ENCODE data around the gene HEATR5A.
"Not testable (repeated sequence)": the region's sequence is repeated elsewhere in the genome, so short reads cannot be mapped to it uniquely, and the experiment has no call there.

Gene HEATR5A

GRCh38 chr14:31420319-31421111 is at the start of gene HEATR5A:
Gene HEATR5A (minus strand): TSS chr14:31420550. CDS start chr14:31402975, 17,575 bp downstream.
- peak; percentile 93 for DNase-seq

DNA sequence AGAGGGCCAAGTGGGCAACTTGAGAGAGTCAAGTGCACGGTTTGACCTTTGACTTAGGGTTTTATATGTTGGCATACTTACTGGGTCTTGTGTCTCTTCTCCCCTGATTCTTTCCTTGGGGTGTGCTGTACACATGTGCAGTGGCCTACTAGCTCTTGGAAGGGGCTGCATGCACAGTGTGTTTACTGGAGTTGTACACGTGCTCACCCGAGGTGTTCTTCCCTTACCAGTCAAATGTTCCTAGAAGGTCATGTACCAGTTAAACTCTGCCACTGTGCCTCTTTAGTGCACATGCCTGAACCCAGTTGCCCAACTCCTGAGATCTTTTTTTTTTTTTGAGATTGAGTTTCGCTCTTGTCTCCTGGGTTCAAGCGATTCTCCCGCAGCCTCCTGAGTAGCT is 46.2 kb upstream of the HEATR5A start:
- no peak for DNase-seq

- no peak for DNase-seq
These were observed 44.8 kb upstream of the HEATR5A start for GRCh38 chr14:31465111-31465510.

GRCh38 chr14:31462450-31462849 is 42.1 kb upstream of the HEATR5A start:
- not testable (repeated sequence) for DNase-seq

GRCh38 chr14:31461545-31461944 is 41.2 kb upstream of the HEATR5A start:
- DNase-seq: no peak

DNA sequence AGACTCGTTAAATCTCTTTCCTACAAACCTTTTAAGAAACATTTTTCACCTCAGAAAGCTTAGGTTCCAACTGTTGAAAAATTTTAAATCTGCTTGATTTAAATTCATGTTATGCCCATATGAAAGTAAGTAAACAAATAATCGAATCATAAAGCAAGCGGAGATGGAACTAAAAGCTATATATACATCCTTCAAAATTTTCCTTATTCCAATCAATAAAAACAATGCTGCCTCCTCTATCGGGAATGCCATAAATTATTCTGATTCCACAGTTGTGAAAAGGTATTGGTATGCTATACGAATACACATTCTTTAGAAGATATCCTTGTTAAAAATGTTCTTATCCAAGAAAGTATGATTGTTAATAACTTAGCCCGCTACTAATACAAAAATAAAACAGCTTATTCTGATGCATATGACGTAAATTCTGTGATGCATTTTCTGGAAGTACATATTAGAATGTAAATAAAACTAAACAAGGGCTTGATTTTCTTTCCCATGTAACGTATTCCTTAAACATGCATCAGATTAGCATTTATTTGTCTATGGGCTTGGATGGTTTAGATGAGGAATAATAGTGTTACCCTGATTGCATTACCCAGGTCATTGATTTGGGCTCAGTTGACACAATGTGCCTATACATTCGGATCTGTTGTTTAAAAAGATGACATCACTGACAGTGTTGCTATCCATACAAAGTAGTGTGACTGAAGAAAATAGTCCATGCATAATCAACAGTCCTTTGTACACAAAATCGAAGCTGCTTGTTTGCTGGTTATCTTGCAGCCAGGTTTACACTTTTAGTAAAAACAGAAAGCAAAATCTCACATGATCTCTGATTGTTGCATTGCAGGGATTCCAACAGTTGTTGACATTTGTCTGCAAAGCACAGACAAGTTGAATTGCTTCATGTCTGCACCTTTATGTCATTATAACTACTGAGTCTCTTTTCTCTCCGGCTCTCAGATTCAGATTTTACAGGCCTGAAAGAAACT is 37.6 kb upstream of the HEATR5A start:
- DNase-seq: no peak

- DNase-seq: peak; percentile 93
These were observed 36.7 kb upstream of the HEATR5A start, which contains the start of gene DTD2 for GRCh38 chr14:31456841-31457664. Gene DTD2 (minus strand): TSS chr14:31457506. CDS start chr14:31457393, 113 bp downstream.

DNA sequence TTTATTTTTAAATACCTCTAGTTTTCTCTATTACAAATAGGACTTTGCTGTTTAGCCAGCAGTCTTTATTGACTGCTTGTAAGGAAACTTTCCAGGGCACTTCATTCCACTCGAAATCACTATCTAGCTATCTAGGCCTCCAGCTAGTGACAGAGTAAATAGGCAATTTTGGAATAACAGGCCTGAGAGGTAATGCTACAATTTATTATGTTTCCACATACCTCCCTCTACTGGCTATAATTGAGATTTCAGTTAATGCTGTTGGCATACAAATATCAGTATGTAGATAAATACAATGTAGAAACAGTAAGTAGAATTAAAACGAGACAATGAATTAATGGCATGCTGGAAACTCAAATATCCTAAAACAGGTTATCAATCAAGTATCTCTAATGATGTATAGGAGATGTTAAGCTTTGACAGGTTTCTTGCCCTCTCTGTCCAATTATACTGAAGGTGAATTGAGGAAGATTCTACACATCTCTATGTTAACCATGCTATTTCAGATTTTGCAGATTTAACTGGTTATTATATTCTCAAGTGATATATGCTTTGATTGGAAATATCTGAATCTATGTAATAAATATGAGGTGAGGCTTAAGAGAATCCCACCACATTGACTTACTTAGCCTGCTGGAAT is 29.7 kb upstream of the HEATR5A start:
- peak; percentile 34 for DNase-seq

DNA sequence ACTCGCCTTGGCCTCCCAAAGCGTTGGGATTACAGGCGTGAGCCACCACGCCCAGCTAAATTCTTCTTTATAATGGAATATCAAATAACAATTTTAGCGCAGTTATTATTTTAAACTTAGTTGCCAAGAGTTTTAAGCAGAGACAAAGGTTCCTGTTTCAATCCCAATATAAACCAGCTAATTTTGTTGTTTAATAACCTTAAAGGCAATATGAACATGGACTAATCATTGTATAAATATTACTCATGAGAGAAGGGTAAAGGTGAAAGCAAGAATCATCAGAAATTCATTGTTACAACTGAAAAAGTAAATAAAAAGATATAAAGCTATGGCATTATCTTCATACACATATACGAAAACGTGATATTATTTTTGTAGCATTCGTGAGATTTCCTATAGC is 28.8 kb upstream of the HEATR5A start:
- DNase-seq: no peak

GRCh38 chr14:31445703-31446102 is 25.4 kb upstream of the HEATR5A start:
- no peak for DNase-seq

DNA sequence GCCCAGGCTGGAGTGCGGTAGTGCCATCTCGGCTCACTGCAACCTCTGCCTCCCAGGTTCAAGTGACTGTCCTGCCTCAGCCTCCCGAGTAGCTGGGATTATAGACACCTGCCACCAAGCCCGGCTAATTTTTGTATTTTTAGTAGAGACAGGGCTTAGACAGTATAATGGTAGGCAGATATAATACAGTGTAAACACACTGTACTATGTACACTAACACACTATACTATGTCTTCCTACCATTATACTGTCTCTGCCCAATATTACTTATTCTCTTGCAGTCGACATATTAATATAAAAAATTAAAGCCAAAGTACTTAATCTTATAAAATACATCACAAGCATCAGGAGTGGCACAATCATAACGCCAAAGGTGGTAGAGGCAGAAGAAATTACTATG is 21.9 kb upstream of the HEATR5A start:
- no peak for DNase-seq

DNA sequence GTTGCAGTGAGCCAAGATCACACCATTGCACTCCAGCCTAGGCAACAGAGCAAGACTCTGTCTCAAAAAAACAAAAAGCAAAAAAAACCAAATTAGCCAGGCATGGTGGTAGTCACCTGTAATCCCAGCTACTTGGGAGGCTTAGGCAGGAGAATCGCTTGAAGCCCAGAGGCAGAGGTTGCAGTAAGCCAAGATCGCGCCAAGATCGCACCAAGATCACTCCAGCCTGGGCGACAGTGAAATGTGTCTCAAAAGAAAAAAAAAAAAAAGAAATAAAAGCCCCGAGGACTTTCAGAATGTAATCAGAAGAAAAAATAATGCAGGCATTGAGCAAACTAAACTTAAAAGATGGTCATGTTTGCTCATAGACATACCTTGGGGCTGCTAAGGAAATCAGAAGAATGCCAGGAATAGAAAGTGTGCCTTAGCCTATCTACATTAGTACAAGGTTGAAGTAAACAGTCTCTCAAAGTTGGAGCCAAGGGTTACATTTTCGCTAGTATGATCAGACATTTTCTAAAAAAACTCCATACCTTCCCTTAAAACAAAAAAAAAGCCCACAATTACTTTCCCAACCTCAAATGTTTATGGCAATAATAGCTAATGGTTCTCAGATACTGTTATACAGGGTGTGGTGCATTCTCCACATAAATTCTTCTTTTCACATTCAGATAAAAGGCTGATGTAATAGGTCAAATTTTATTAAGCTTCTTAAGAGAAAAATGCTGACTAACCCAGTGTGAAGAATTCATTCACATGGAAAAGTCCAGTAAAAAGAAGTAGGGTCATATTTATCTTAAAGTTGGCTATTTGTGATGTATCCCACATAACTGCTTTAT is 21.1 kb upstream of the HEATR5A start:
- no peak for DNase-seq

GRCh38 chr14:31440280-31440679 is 19.9 kb upstream of the HEATR5A start:
- no peak for DNase-seq

DNA sequence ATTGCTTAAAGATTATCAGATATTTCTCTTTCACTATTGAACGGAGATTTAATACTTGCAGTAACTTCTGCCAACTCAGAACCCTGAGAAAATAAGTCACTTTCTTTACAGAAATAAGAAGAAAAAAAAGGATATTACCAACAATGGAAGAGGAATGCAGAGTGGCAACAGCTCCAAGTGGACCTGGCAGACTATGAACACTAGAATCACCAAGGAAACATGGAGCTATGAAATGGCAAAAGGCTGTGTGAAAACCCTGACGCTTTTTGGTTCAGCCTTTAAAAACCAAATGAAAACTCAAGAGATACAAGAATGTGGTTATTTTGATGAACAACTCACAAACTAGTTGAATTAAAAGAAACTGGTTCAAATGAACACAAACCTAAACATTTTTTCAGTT is 19.2 kb upstream of the HEATR5A start:
- DNase-seq: no peak

DNA sequence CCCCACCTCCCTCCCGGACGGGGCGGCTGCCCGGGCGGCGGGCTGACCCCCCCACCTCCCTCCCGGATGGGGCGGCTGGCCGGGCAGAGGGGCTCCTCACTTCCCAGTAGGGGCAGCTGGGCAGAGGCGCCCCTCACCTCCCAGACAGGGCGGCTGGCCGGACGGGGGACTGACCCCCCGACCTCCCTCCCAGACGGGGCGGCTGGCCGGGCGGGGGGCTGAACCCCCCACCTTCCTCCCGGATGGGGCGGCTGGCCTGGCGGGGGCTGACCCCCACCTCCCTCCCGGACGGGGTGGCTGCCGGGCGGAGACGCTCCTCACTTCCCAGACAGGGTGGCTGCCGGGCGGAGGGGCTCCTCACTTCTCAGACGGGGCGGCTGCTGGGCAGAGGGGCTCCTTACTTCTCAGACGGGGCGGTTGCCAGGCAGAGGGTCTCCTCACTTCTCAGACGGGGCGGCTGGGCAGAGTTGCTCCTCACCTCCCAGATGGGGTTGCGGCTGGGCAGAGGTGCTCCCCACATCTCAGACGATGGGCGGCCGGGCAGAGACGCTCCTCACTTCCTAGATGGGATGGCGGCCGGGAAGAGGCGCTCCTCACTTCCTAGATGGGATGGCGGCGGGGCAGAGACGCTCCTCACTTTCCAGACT is 16.8 kb upstream of the HEATR5A start:
- DNase-seq: not testable (repeated sequence)

DNA sequence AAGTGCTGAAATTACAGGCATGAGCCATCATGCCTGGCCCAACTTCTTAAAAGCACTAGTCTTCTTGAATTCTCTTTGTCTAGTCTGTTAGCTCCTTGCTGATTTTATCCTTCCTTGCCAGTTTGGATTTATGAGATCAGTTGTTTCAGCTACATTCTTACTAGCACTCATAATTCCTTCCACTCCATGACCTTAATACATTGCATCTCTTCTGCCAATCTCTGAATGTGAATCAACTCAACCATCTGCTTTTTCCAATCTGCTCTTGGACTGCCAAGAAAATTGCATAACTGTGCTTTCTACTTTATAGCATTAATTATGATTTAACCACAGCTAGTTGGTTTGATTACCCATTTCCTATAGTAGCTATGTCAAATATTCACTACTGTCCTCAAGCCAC is 14.9 kb upstream of the HEATR5A start:
- no peak for DNase-seq

DNA sequence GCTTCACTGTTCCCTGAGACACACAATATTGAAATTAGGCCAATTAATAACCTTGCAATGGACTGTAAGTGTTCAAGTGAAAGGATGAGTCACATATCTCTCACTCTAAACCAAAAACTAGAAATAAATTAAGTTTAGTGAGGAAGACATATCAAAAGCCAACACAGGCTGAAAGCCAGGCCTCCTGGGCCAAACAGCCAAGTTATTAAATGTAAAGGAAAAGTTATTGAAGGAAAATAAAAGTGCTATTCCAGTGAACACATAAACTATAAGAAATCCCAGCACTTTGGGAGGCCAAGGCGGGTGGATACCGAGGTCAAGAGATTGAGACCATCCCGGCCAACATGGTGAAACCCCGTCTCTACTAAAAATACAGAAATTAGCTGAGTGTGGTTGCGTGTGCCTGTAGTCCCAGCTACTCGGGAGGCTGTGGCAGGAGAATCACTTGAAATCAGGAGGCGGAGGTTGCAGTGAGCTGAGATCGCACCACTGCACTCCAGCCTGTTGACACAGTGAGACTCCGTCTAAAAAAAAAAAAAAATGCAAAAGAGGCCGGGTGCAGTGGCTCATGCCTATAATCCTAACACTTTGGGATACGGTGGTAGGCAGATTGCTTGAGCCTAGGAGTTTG is 10.4 kb upstream of the HEATR5A start:
- no peak for DNase-seq

DNA sequence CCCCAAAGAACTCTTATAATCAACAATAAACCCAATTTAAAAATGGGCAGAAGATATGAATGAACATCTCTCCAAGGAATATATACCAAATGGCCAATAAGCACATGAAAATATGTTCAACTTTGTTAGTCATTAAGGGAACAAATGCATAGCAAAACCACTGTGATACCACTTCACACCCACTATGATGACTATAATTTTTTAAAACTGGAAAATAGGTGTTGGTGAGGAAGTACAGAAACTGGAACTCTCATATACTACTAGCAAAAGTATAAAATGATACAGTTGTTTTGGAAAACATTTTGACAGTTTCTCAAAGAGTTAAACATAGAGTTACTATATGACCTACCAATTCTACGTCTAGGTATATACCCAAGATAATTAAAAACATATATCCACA is 9.4 kb upstream of the HEATR5A start:
- no peak for DNase-seq

DNA sequence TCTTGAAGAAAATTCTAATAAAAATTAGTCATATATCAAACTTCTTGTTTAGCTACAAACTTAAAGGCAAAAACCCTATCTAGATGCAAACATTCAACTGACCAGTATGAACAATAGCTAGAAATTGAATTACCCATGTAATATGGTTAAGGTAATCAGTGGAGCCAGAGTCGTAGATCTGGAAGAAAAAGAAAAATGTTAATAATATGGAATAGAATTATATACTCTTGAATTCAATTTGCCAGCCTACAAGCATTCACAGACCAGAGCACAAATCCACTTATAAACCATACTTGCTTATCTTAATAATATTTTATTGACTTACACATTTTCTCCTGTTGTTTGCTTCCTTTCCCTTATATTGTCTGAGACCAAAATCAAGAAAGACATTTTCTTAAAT is 7.7 kb upstream of the HEATR5A start:
- DNase-seq: no peak

- no peak for DNase-seq
These were observed 6.3 kb upstream of the HEATR5A start for GRCh38 chr14:31426663-31427062.
